B cell (primary cell): ENCODE measurements around the gene SCRT2. TPM values are rescaled to one million over a fixed set of nuclear protein-coding genes. Genes with fewer than 3 reads are reported as not detected.

Source experiments
- ATAC-seq: fragments of 200-7000 bp; cut with Tn5 transposase; one replicate; pipeline ENCODE4 v1.10.0; 2021; ENCODE audit warnings: low read depth, mild to moderate bottlenecking, moderate number of reproducible peaks, moderate library complexity
- CTCF ChIA-PET: fragments of 350-600 bp; sonication (Branson Sonifier 250); formaldehyde crosslinking; loops from one replicate; lab custom pipeline; 2021; ENCODE audit warnings: antibody characterized with exemption, inconsistent platforms; lab: Charles Lee
- POLR2A ChIA-PET: fragments of 350-600 bp; sonication (Branson Sonifier 250); formaldehyde crosslinking; loops from one replicate; lab custom pipeline; 2021; ENCODE audit warnings: antibody characterized with exemption; lab: Charles Lee
- DNase-seq: peaks from one replicate; pipeline ENCODE4 v3.0.0; 2013
- H2AFZ ChIP-seq: 2 replicates; pipeline ENCODE4 v1.6.1; 2012; ENCODE audit warnings: mild to moderate bottlenecking, low read depth, low read length; ENCODE audit not compliant: insufficient read depth, poor library complexity, severe bottlenecking
- H3K27ac ChIP-seq, 2 donors: 1 replicate in 1 of 2; 2 replicates in 1 of 2; pipeline ENCODE4 v1.5.1; 2012 to 2013; ENCODE audit warnings: low read length in 2 of 2, mild to moderate bottlenecking in 2 of 2, moderate library complexity in 1 of 2
- H3K27me3 ChIP-seq, 4 experiments: fragments of 200-600 bp in 1 of 4; sonication (generic) in 1 of 4; replicated peaks in 1 of 4; 1 replicate in 2 of 4; 2 replicates in 2 of 4; pipeline versions ENCODE4 v1.6.1 to v1.7.0; 2013 to 2016; ENCODE audit warnings: low read length in 3 of 4, mild to moderate bottlenecking in 2 of 4, mixed read lengths in 1 of 4, moderate library complexity in 1 of 4; ENCODE audit not compliant: insufficient read depth in 4 of 4, control insufficient read depth in 3 of 4; ENCODE audit errors: control extremely low read depth in 1 of 4
- H3K36me3 ChIP-seq, 2 experiments: replicated peaks in 1 of 2; 1 replicate in 1 of 2; 2 replicates in 1 of 2; pipeline versions ENCODE4 v1.6.1 to v1.7.1; 2013; ENCODE audit warnings: low read length in 1 of 2; ENCODE audit not compliant: insufficient read depth in 2 of 2, control insufficient read depth in 1 of 2; ENCODE audit errors: control extremely low read depth in 1 of 2, extremely low read depth in 1 of 2
- H3K4me1 ChIP-seq, 2 donors: fragments of 200-600 bp in 1 of 2; sonication (generic) in 1 of 2; 1 replicate in 1 of 2; 2 replicates in 1 of 2; pipeline versions ENCODE4 v1.5.1 to v1.6.1; 2013 to 2017; ENCODE audit warnings: low read length in 2 of 2; ENCODE audit not compliant: control insufficient read depth in 2 of 2, insufficient read depth in 2 of 2
- H3K4me2 ChIP-seq: replicated peaks from 2 replicates; pipeline ENCODE3; 2012; ENCODE audit warnings: mild to moderate bottlenecking, low read depth, low read length; ENCODE audit not compliant: poor library complexity, severe bottlenecking
- H3K4me3 ChIP-seq, 5 experiments: fragments of 200-600 bp in 1 of 5; sonication (generic) in 1 of 5; 1 replicate in 3 of 5; 2 replicates in 2 of 5; pipeline versions ENCODE4 v1.5.1 to v1.7.0; 2011 to 2016; ENCODE audit warnings: low read length in 4 of 5, mild to moderate bottlenecking in 4 of 5, low read depth in 2 of 5, control low read depth in 1 of 5, moderate library complexity in 1 of 5; ENCODE audit not compliant: insufficient read depth in 1 of 5; ENCODE audit errors: control extremely low read depth in 1 of 5, extremely low read depth in 1 of 5
- H3K79me2 ChIP-seq: fragments of 200-600 bp; sonication (generic); one replicate; pipeline ENCODE4 v1.6.0; 2016; ENCODE audit warnings: low read length; ENCODE audit not compliant: control insufficient read depth, insufficient read depth
- H3K9ac ChIP-seq: fragments of 200-600 bp; sonication (generic); 2 replicates; pipeline ENCODE4 v1.6.1; 2017; ENCODE audit warnings: mild to moderate bottlenecking, low read length, moderate library complexity
- H3K9me3 ChIP-seq, 3 donors: one replicate each; pipeline versions ENCODE4 v1.6.1 to v1.7.1; 2013; ENCODE audit warnings: low read length in 2 of 3; ENCODE audit not compliant: control insufficient read depth in 2 of 3, insufficient read depth in 1 of 3; ENCODE audit errors: control extremely low read depth in 1 of 3
- H4K20me1 ChIP-seq: 2 replicates; pipeline ENCODE4 v1.6.0; 2012; ENCODE audit warnings: mild to moderate bottlenecking, low read length; ENCODE audit not compliant: insufficient read depth, control insufficient read depth, poor library complexity, severe bottlenecking
- H3K27ac Mint-ChIP-seq: one replicate; pipeline ENCODE4 v1.8.0; 2021; ENCODE audit warnings: mixed read lengths
- H3K27me3 Mint-ChIP-seq: one replicate; pipeline ENCODE4 v1.8.0; 2021; ENCODE audit warnings: mixed read lengths
- H3K4me1 Mint-ChIP-seq: one replicate; pipeline ENCODE4 v1.8.0; 2021; ENCODE audit warnings: mixed read lengths
- H3K4me3 Mint-ChIP-seq: one replicate; pipeline ENCODE4 v1.8.0; 2021; ENCODE audit warnings: mixed read lengths
- H3K9me3 Mint-ChIP-seq: one replicate; pipeline ENCODE4 v1.8.0; 2022; ENCODE audit warnings: mixed read lengths; ENCODE audit not compliant: insufficient read depth
- CTCF ChIP-seq: fragments of 200-600 bp; IDR thresholded peaks from one replicate; pipeline ENCODE4 v1.8.0; 2022; ENCODE audit warnings: antibody characterized with exemption, mild to moderate bottlenecking
- EZH2 ChIP-seq: IDR thresholded peaks from 2 replicates; pipeline ENCODE4 v1.6.1; 2012; ENCODE audit warnings: borderline replicate concordance, low read depth, mild to moderate bottlenecking, moderate library complexity, low read length; ENCODE audit not compliant: insufficient read depth, poor library complexity, severe bottlenecking
- WGBS: methylation state at CpG from one replicate; pipeline ENCODE4 v1.1.5; 2013; ENCODE audit warnings: missing lambda C conversion rate; ENCODE audit not compliant: insufficient coverage; 5-methylcytosine and 5-hydroxymethylcytosine counted together
- intact Hi-C: fragments of 100-400 bp; cut with micrococcal nuclease; formaldehyde crosslinking; loops from one replicate; pipeline ENCODE4 v1.10.0; 2022
- polyA plus RNA-seq: library from polyadenylated mRNA; depleted of rRNA; stranded (reverse); fragments of >200 nt; gene quantifications from 2 replicates; pipeline ENCODE4 v1.2.3, GENCODE V29; 2012
- total RNA-seq, 2 donors: library from RNA; stranded (reverse); fragments of 120-200 nt in 1 of 2; gene quantifications; 1 replicate in 1 of 2; 2 replicates in 1 of 2; pipeline versions ENCODE4 v1.2.3 to v1.2.4, GENCODE V29; 2013 to 2022

SCRT2 gene
- total and polyA plus RNA-seq, 2 donors (not counting 1 experiment from before 2014, with no cell fraction given): not detected

GRCh38 chr20:701401-702129 lies 26.0 kb upstream of the SCRT2 start:
- H3K4me1 ChIP-seq: no peaks in the 10 kb centered on the region
- no peak overlapping the region for H3K4me3 ChIP-seq
- no peaks in the 10 kb centered on the region for H3K36me3 ChIP-seq
- no peak overlapping the region for H3K27ac Mint-ChIP-seq
- TF ChIP-seq EZH2: no peak
- no peak for TF ChIP-seq CTCF
- ChIA-PET POLR2A (no interaction called here), CTCF (interaction anchor here (0.6 kb wide), 1 partner anchor 62 kb away, joined by 3 read pairs; no protein-coding TSS in a partner anchor)
- 90% methylated on average over 5 of the region's 6 CpGs for whole genome bisulfite sequencing
- no peaks in the 10 kb centered on the region for H3K79me2 ChIP-seq
- no peak overlapping the region for H3K27ac ChIP-seq
- no peak overlapping the region for H2AFZ ChIP-seq
- no peak overlapping the region for H3K4me3 Mint-ChIP-seq
- H3K9ac ChIP-seq: no peak overlapping the region
- intact Hi-C loops: no loop called here
- no peaks in the 10 kb centered on the region for H3K27me3 ChIP-seq
- no peaks in the 10 kb centered on the region for H3K4me1 Mint-ChIP-seq
- ATAC-seq (no peak), DNase-seq (no peak)
- no peaks in the 10 kb centered on the region for H3K9me3 ChIP-seq
- peaks cover 19% of the 10 kb centered on the region for H3K27me3 Mint-ChIP-seq
- no peak overlapping the region for H3K4me2 ChIP-seq
- H3K9me3 Mint-ChIP-seq: no peaks in the 10 kb centered on the region
- H4K20me1 ChIP-seq: no peaks in the 10 kb centered on the region

GRCh38 chr20:699811-700338 lies 24.3 kb upstream of the SCRT2 start:
- Histone ChIP-seq H3K27me3 (no peaks in the 10 kb centered on the region), H3K4me2 (no peak overlapping the region), H3K9me3 (no peaks in the 10 kb centered on the region), H3K9ac (no peak overlapping the region), H4K20me1 (no peaks in the 10 kb centered on the region), H3K27ac (no peak overlapping the region), H2AFZ (no peak overlapping the region), H3K79me2 (no peaks in the 10 kb centered on the region), H3K36me3 (no peaks in the 10 kb centered on the region), H3K4me3 (no peak overlapping the region), H3K4me1 (no peaks in the 10 kb centered on the region)
- ChIA-PET POLR2A (interaction anchor here (0.7 kb wide), 1 partner anchor 374 kb away, joined by 4 read pairs; no protein-coding TSS in a partner anchor), CTCF (no interaction called here)
- ATAC-seq: no peak
- Mint-ChIP-seq H3K4me3 (no peak overlapping the region), H3K27ac (no peak overlapping the region), H3K9me3 (no peaks in the 10 kb centered on the region), H3K27me3 (peaks cover 11% of the 10 kb centered on the region), H3K4me1 (no peaks in the 10 kb centered on the region)
- no peak for DNase-seq
- intact Hi-C loops: no loop called here
- TF ChIP-seq CTCF (no peak), EZH2 (no peak)
- WGBS: 90% methylated on average over 10 of the region's 10 CpGs
